Spleen (tissue), 11 donors: ENCODE measurements around the gene BRINP1. TPM values are rescaled to one million over a fixed set of nuclear protein-coding genes. Genes with fewer than 3 reads are reported as not detected.

Experiments
- DNase-seq: peaks from one replicate; pipeline ENCODE4 v3.0.0-alpha.2; 2020
- H3K27ac ChIP-seq, 8 donors: fragments of 200-600 bp; sonication (generic) in 7 of 8; 1 replicate in 4 of 8; 2 replicates in 4 of 8; pipeline versions ENCODE4 v1.5.0 to v1.8.0; 2016 to 2021; ENCODE audit warnings: inconsistent platforms in 4 of 8, mild to moderate bottlenecking in 4 of 8, moderate library complexity in 1 of 8
- H3K27me3 ChIP-seq, 7 donors: fragments of 200-600 bp; sonication (generic) in 6 of 7; replicated peaks in 1 of 7; 1 replicate in 4 of 7; 2 replicates in 3 of 7; pipeline versions ENCODE4 v1.5.0 to v1.8.0; 2016 to 2021; ENCODE audit warnings: inconsistent platforms in 3 of 7, mild to moderate bottlenecking in 1 of 7
- H3K36me3 ChIP-seq, 6 donors: fragments of 200-600 bp; sonication (generic) in 5 of 6; 1 replicate in 4 of 6; 2 replicates in 2 of 6; pipeline versions ENCODE4 v1.5.0 to v1.8.0; 2016 to 2021; ENCODE audit warnings: inconsistent platforms in 2 of 6
- H3K4me1 ChIP-seq, 6 donors: fragments of 200-600 bp; sonication (generic) in 5 of 6; 1 replicate in 3 of 6; 2 replicates in 3 of 6; pipeline versions ENCODE4 v1.5.0 to v1.8.0; 2016 to 2021; ENCODE audit warnings: inconsistent platforms in 3 of 6
- H3K4me3 ChIP-seq, 8 donors: fragments of 200-600 bp; sonication (generic) in 7 of 8; 1 replicate in 4 of 8; 2 replicates in 4 of 8; pipeline versions ENCODE4 v1.5.0 to v1.8.0; 2016 to 2021; ENCODE audit warnings: inconsistent platforms in 4 of 8, mild to moderate bottlenecking in 4 of 8, moderate library complexity in 2 of 8
- H3K9me3 ChIP-seq, 8 donors: fragments of 200-600 bp; sonication (generic) in 7 of 8; 1 replicate in 4 of 8; 2 replicates in 4 of 8; pipeline versions ENCODE4 v1.5.0 to v1.8.0; 2016 to 2021; ENCODE audit warnings: inconsistent platforms in 4 of 8
- CTCF ChIP-seq, 11 experiments: fragments of 200-600 bp in 7 of 11; fragments of 450-650 bp in 4 of 11; sonication (generic) in 4 of 11; IDR thresholded peaks in 8 of 11; conservative IDR thresholded peaks in 3 of 11; 1 replicate in 7 of 11; 2 replicates in 4 of 11; pipeline versions ENCODE4 v1.4.0 to v1.8.0; 2016 to 2021; ENCODE audit warnings: antibody characterized with exemption in 11 of 11, inconsistent platforms in 4 of 11, mild to moderate bottlenecking in 1 of 11
- POLR2A ChIP-seq, 3 donors: fragments of 450-650 bp; IDR thresholded peaks; one replicate each; pipeline ENCODE4 v1.5.1; 2017; ENCODE audit warnings: antibody characterized with exemption in 3 of 3, mild to moderate bottlenecking in 1 of 3
- POLR2AphosphoS5 ChIP-seq, 3 donors: sonication (generic); formaldehyde crosslinking; IDR thresholded peaks; one replicate each; pipeline ENCODE4 v1.5.1; 2017; ENCODE audit warnings: antibody characterized with exemption in 3 of 3
- WGBS, 5 donors: extraction: QIAGEN DNeasy Blood & Tissue Kit in 3 of 5; methylation state at CpG; one replicate each; pipeline versions ENCODE4 v1.1.5 to v1.1.7; 2013 to 2018; 5-methylcytosine and 5-hydroxymethylcytosine counted together
- intact Hi-C: fragments of 100-400 bp; cut with DNase I; formaldehyde crosslinking; loops from one replicate; pipeline ENCODE4 v1.15.0; 2023; ENCODE audit warnings: low total_unique reads
- polyA plus RNA-seq, 3 donors: library from polyadenylated mRNA; stranded (reverse); fragments of 200-250 nt; gene quantifications; one replicate each; pipeline ENCODE4 v1.2.1, GENCODE V29; 2013
- total RNA-seq, 7 donors: library from RNA; depleted of rRNA in 3 of 7; stranded (reverse); fragments of >200 nt in 3 of 7; fragmentation: NEBNext Ultra II Directional in 4 of 7; extraction: Animal tissue kit (Norgen Biotek cat#: 25700) in 4 of 7; gene quantifications; one replicate each; pipeline versions ENCODE4 v1.1.0 to v1.2.1, GENCODE V29; 2016 to 2021
- donor health status: healthy with polysubstance abuse.
- donor health status: DM: no; HTN: no; CAD: no; lungs with moderate emphysema.
- donor health status: DM: no; HTN: no; CAD: no.
- donor health status: Bipolar disorder and iron deficiency.
- donor health status: healthy.
- donor health status: DM: no; HTN: no; CAD: no.
- donor health status: DM: yes; HTN: yes; CAD: no.

Gene BRINP1
- total and polyA plus RNA-seq, 10 donors: 0.05 to 1.2 (median 0.32) TPM; not detected in 1

GRCh38 chr9:119280740-119281485 lies 88.3 kb downstream of the BRINP1 start:
- DNase-seq: no peak
- Histone ChIP-seq H3K4me3 (no peak overlapping the region), H3K36me3 (no peaks in the 10 kb centered on the region), H3K27ac (no peak overlapping the region), H3K4me1 (no peaks in the 10 kb centered on the region), H3K27me3 (peaks cover 0 to 15% (median 0%) of the 10 kb centered on the region in 7 donors), H3K9me3 (no peaks in the 10 kb centered on the region)
- 74 to 93% (median 88%) methylated on average over 1 of the region's 1 CpG for WGBS, 5 donors
- TF ChIP-seq CTCF (IDR thresholded peaks at IDR 0.05 in 8 of 11, conservative IDR thresholded peaks at IDR 0.05 in 3 of 11) (no peak), POLR2A (IDR thresholded peaks at IDR 0.05) (no peak), POLR2AphosphoS5 (IDR thresholded peaks at IDR 0.05) (no peak)
- intact Hi-C loops: no loop called here

- DNase-seq: no peak
- 60 to 74% (median 74%) methylated on average over 4 of the region's 4 CpGs for WGBS, 5 donors
- no peak overlapping the region for H3K27ac ChIP-seq
- no peak for TF ChIP-seq CTCF (IDR thresholded peaks at IDR 0.05 in 8 of 11, conservative IDR thresholded peaks at IDR 0.05 in 3 of 11)
- intact Hi-C loops: no loop called here
- no peaks in the 10 kb centered on the region for H3K9me3 ChIP-seq
- peaks cover 0 to 7% (median 0%) of the 10 kb centered on the region in 7 donors for H3K27me3 ChIP-seq
- no peak overlapping the region for H3K4me3 ChIP-seq
- H3K4me1 ChIP-seq: no peaks in the 10 kb centered on the region
- no peaks in the 10 kb centered on the region for H3K36me3 ChIP-seq
Measured at GRCh38 chr9:119278171-119278570, 91.1 kb downstream of the BRINP1 start.

GRCh38 chr9:119273984-119274665 lies 95.1 kb downstream of the BRINP1 start:
- no peaks in the 10 kb centered on the region for H3K9me3 ChIP-seq
- intact Hi-C loops: no loop called here
- H3K4me3 ChIP-seq: no peak overlapping the region
- H3K36me3 ChIP-seq: no peaks in the 10 kb centered on the region
- H3K27me3 ChIP-seq: peaks cover 0 to 7% (median 0%) of the 10 kb centered on the region in 7 donors
- no peaks in the 10 kb centered on the region for H3K4me1 ChIP-seq
- 57 to 71% (median 61%) methylated on average over 3 of the region's 3 CpGs for WGBS, 5 donors
- no peak overlapping the region for H3K27ac ChIP-seq
- no peak for DNase-seq
- TF ChIP-seq CTCF (IDR thresholded peaks at IDR 0.05 in 8 of 11, conservative IDR thresholded peaks at IDR 0.05 in 3 of 11): no peak
- TF ChIP-seq POLR2AphosphoS5 (IDR thresholded peaks at IDR 0.05): no peak
- no peak for TF ChIP-seq POLR2A (IDR thresholded peaks at IDR 0.05)

- WGBS, 5 donors: 49 to 65% (median 56%) methylated on average over 5 of the region's 5 CpGs
- Histone ChIP-seq H3K4me1 (no peaks in the 10 kb centered on the region), H3K4me3 (no peak overlapping the region), H3K27ac (no peak overlapping the region), H3K27me3 (peaks cover 0 to 5% (median 0%) of the 10 kb centered on the region in 7 donors), H3K9me3 (no peaks in the 10 kb centered on the region), H3K36me3 (no peaks in the 10 kb centered on the region)
- intact Hi-C loops: no loop called here
- TF ChIP-seq POLR2A (IDR thresholded peaks at IDR 0.05) (no peak), POLR2AphosphoS5 (IDR thresholded peaks at IDR 0.05) (no peak), CTCF (IDR thresholded peaks at IDR 0.05 in 8 of 11, conservative IDR thresholded peaks at IDR 0.05 in 3 of 11) (no peak)
- no peak for DNase-seq
Measured at GRCh38 chr9:119273325-119273904, 95.8 kb downstream of the BRINP1 start.
